ENCODE results near the gene OSBPL6.

Gene OSBPL6

GRCh38 chr2:178379162-178380004, 185.1 kb downstream of the OSBPL6 start:
- Mint-ChIP-seq H3K27me3 (ENCODE audit: low read depth) (peaks cover 13% of the 10 kb centered on the region), H3K27ac (no peak overlapping the region), H3K36me3 (ENCODE audit: low read depth) (no peaks in the 10 kb centered on the region), H3K4me1 (ENCODE audit: low read depth) (peaks cover 2% of the 10 kb centered on the region), H3K9me3 (no peaks in the 10 kb centered on the region), H3K4me3 (no peak overlapping the region)

- H3K9me3 Mint-ChIP-seq = no peaks in the 10 kb centered on the region
- peaks cover 9% of the 10 kb centered on the region for H3K27me3 Mint-ChIP-seq (ENCODE audit: low read depth)
- H3K4me1 Mint-ChIP-seq (ENCODE audit: low read depth) = peaks cover 4% of the 10 kb centered on the region
- peaks cover 2% of the 10 kb centered on the region for H3K36me3 Mint-ChIP-seq (ENCODE audit: low read depth)
- H3K27ac Mint-ChIP-seq = no peak overlapping the region
- no peak overlapping the region for H3K4me3 Mint-ChIP-seq
These were observed 186.5 kb downstream of the OSBPL6 start for GRCh38 chr2:178380763-178381162.

GRCh38 chr2:178383718-178384117, 189.4 kb downstream of the OSBPL6 start:
- Mint-ChIP-seq H3K36me3 (ENCODE audit: low read depth) (peaks cover 2% of the 10 kb centered on the region), H3K27ac (no peak overlapping the region), H3K27me3 (ENCODE audit: low read depth) (no peaks in the 10 kb centered on the region), H3K9me3 (peaks cover 4% of the 10 kb centered on the region), H3K4me3 (no peak overlapping the region), H3K4me1 (ENCODE audit: low read depth) (peaks cover 15% of the 10 kb centered on the region)

- Mint-ChIP-seq H3K27me3 (ENCODE audit: low read depth) (no peaks in the 10 kb centered on the region), H3K9me3 (peaks cover 4% of the 10 kb centered on the region), H3K36me3 (ENCODE audit: low read depth) (peaks cover 2% of the 10 kb centered on the region), H3K4me1 (ENCODE audit: low read depth) (peaks cover 15% of the 10 kb centered on the region), H3K27ac (no peak overlapping the region), H3K4me3 (no peak overlapping the region)
These were observed 191.4 kb downstream of the OSBPL6 start for GRCh38 chr2:178385595-178386148.

GRCh38 chr2:178386986-178387597, 192.8 kb downstream of the OSBPL6 start:
- H3K36me3 Mint-ChIP-seq (ENCODE audit: low read depth) = peaks cover 2% of the 10 kb centered on the region
- H3K27ac Mint-ChIP-seq = peak overlapping the region; percentile 74
- H3K9me3 Mint-ChIP-seq = peaks cover 4% of the 10 kb centered on the region
- peaks cover 3% of the 10 kb centered on the region for H3K27me3 Mint-ChIP-seq (ENCODE audit: low read depth)
- peaks cover 13% of the 10 kb centered on the region for H3K4me1 Mint-ChIP-seq (ENCODE audit: low read depth)
- H3K4me3 Mint-ChIP-seq = peak overlapping the region; percentile 1

- Mint-ChIP-seq H3K4me1 (ENCODE audit: low read depth) (peaks cover 13% of the 10 kb centered on the region), H3K4me3 (no peak overlapping the region), H3K27me3 (ENCODE audit: low read depth) (peaks cover 14% of the 10 kb centered on the region), H3K9me3 (peaks cover 4% of the 10 kb centered on the region), H3K36me3 (ENCODE audit: low read depth) (peaks cover 2% of the 10 kb centered on the region), H3K27ac (no peak overlapping the region)
These were observed 194.0 kb downstream of the OSBPL6 start for GRCh38 chr2:178388287-178388686.

- peaks cover 21% of the 10 kb centered on the region for H3K27me3 Mint-ChIP-seq (ENCODE audit: low read depth)
- H3K4me1 Mint-ChIP-seq (ENCODE audit: low read depth) = peaks cover 10% of the 10 kb centered on the region
- H3K27ac Mint-ChIP-seq = no peak overlapping the region
- peaks cover 4% of the 10 kb centered on the region for H3K9me3 Mint-ChIP-seq
- no peaks in the 10 kb centered on the region for H3K36me3 Mint-ChIP-seq (ENCODE audit: low read depth)
- no peak overlapping the region for H3K4me3 Mint-ChIP-seq
These were observed 197.4 kb downstream of the OSBPL6 start for GRCh38 chr2:178391701-178392100.

GRCh38 chr2:178392215-178392614, 197.9 kb downstream of the OSBPL6 start:
- H3K4me3 Mint-ChIP-seq = no peak overlapping the region
- no peak overlapping the region for H3K27ac Mint-ChIP-seq
- H3K4me1 Mint-ChIP-seq (ENCODE audit: low read depth) = peaks cover 6% of the 10 kb centered on the region
- H3K36me3 Mint-ChIP-seq (ENCODE audit: low read depth) = no peaks in the 10 kb centered on the region
- H3K27me3 Mint-ChIP-seq (ENCODE audit: low read depth) = peaks cover 21% of the 10 kb centered on the region
- peaks cover 3% of the 10 kb centered on the region for H3K9me3 Mint-ChIP-seq

GRCh38 chr2:178394859-178395258, 200.5 kb downstream of the OSBPL6 start:
- no peaks in the 10 kb centered on the region for H3K36me3 Mint-ChIP-seq (ENCODE audit: low read depth)
- no peak overlapping the region for H3K4me3 Mint-ChIP-seq
- no peak overlapping the region for H3K27ac Mint-ChIP-seq
- H3K4me1 Mint-ChIP-seq (ENCODE audit: low read depth) = peaks cover 6% of the 10 kb centered on the region
- H3K27me3 Mint-ChIP-seq (ENCODE audit: low read depth) = peaks cover 21% of the 10 kb centered on the region
- no peaks in the 10 kb centered on the region for H3K9me3 Mint-ChIP-seq

- H3K36me3 Mint-ChIP-seq (ENCODE audit: low read depth) = no peaks in the 10 kb centered on the region
- H3K27me3 Mint-ChIP-seq (ENCODE audit: low read depth) = peaks cover 21% of the 10 kb centered on the region
- no peaks in the 10 kb centered on the region for H3K9me3 Mint-ChIP-seq
- no peak overlapping the region for H3K4me3 Mint-ChIP-seq
- H3K27ac Mint-ChIP-seq = no peak overlapping the region
- H3K4me1 Mint-ChIP-seq (ENCODE audit: low read depth) = peaks cover 6% of the 10 kb centered on the region
These were observed 201.0 kb downstream of the OSBPL6 start for GRCh38 chr2:178395295-178395694.

- H3K4me3 Mint-ChIP-seq = no peak overlapping the region
- H3K27ac Mint-ChIP-seq = no peak overlapping the region
- peaks cover 21% of the 10 kb centered on the region for H3K27me3 Mint-ChIP-seq (ENCODE audit: low read depth)
- no peaks in the 10 kb centered on the region for H3K9me3 Mint-ChIP-seq
- H3K36me3 Mint-ChIP-seq (ENCODE audit: low read depth) = no peaks in the 10 kb centered on the region
- peaks cover 6% of the 10 kb centered on the region for H3K4me1 Mint-ChIP-seq (ENCODE audit: low read depth)
These were observed 201.7 kb downstream of the OSBPL6 start for GRCh38 chr2:178395941-178396570.

- Mint-ChIP-seq H3K4me3 (no peak overlapping the region), H3K4me1 (ENCODE audit: low read depth) (peaks cover 8% of the 10 kb centered on the region), H3K9me3 (no peaks in the 10 kb centered on the region), H3K27ac (no peak overlapping the region), H3K36me3 (ENCODE audit: low read depth) (no peaks in the 10 kb centered on the region), H3K27me3 (ENCODE audit: low read depth) (peaks cover 17% of the 10 kb centered on the region)
These were observed 202.8 kb downstream of the OSBPL6 start for GRCh38 chr2:178397002-178397605.

- Mint-ChIP-seq H3K27me3 (ENCODE audit: low read depth) (no peaks in the 10 kb centered on the region), H3K4me1 (ENCODE audit: low read depth) (peaks cover 34% of the 10 kb centered on the region), H3K4me3 (no peak overlapping the region), H3K36me3 (ENCODE audit: low read depth) (no peaks in the 10 kb centered on the region), H3K27ac (no peak overlapping the region), H3K9me3 (no peaks in the 10 kb centered on the region)
These were observed 207.7 kb downstream of the OSBPL6 start for GRCh38 chr2:178401994-178402437.

- peaks cover 31% of the 10 kb centered on the region for H3K4me1 Mint-ChIP-seq (ENCODE audit: low read depth)
- H3K9me3 Mint-ChIP-seq = no peaks in the 10 kb centered on the region
- no peaks in the 10 kb centered on the region for H3K27me3 Mint-ChIP-seq (ENCODE audit: low read depth)
- H3K36me3 Mint-ChIP-seq (ENCODE audit: low read depth) = no peaks in the 10 kb centered on the region
- H3K27ac Mint-ChIP-seq = peak overlapping the region; percentile 88
- peak overlapping the region; percentile 62 for H3K4me3 Mint-ChIP-seq
These were observed 209.5 kb downstream of the OSBPL6 start for GRCh38 chr2:178403671-178404306.

Data from T-helper 1 cell treated with Interleukin-12 subunit alpha and Interleukin-12 subunit beta and Interleukin-4 antibody, amounts not matched to agents 30 μg/mL and 1 μg/mL, for 36 hours (primary cell).